GM19452 (cell line): ENCODE data around the gene ZMYM2.

ENCODE experiments used
- ATAC-seq: cut with Tn5 transposase; IDR thresholded peaks from one replicate; pipeline ENCODE4 v1.9.1; 2021; ENCODE audit not compliant: unreplicated experiment

Gene ZMYM2

GRCh38 chr13:20102525-20103180, 144.1 kb downstream of the ZMYM2 start:
- no peak for ATAC-seq

GRCh38 chr13:20105161-20105689, 146.7 kb downstream of the ZMYM2 start:
- no peak for ATAC-seq

GRCh38 chr13:20106742-20107141, 148.2 kb downstream of the ZMYM2 start:
- no peak for ATAC-seq

GRCh38 chr13:20109037-20109436, 150.5 kb downstream of the ZMYM2 start:
- ATAC-seq, result no peak

- no peak for ATAC-seq
Measured at GRCh38 chr13:20114066-20114610, 155.6 kb downstream of the ZMYM2 start.

GRCh38 chr13:20116213-20116612, 157.7 kb downstream of the ZMYM2 start:
- no peak for ATAC-seq

- no peak for ATAC-seq
Measured at GRCh38 chr13:20118268-20119140, 160.0 kb downstream of the ZMYM2 start.

GRCh38 chr13:20119960-20120359, 161.4 kb downstream of the ZMYM2 start:
- ATAC-seq, result no peak

GRCh38 chr13:20121159-20121525, 162.6 kb downstream of the ZMYM2 start:
- no peak for ATAC-seq

GRCh38 chr13:20124303-20124702, 165.8 kb downstream of the ZMYM2 start:
- ATAC-seq, result no peak

GRCh38 chr13:20125129-20125782, 166.7 kb downstream of the ZMYM2 start:
- ATAC-seq, result no peak

- no peak for ATAC-seq
Measured at GRCh38 chr13:20125783-20126165, 167.2 kb downstream of the ZMYM2 start.

GRCh38 chr13:20126541-20127261, 168.2 kb downstream of the ZMYM2 start:
- no peak for ATAC-seq

GRCh38 chr13:20127262-20127561, 168.7 kb downstream of the ZMYM2 start:
- ATAC-seq, result no peak

- peak; percentile 59 for ATAC-seq
Measured at GRCh38 chr13:20127562-20128458, 169.3 kb downstream of the ZMYM2 start.

- no peak for ATAC-seq
Measured at GRCh38 chr13:20128459-20128931, 170.0 kb downstream of the ZMYM2 start.

- ATAC-seq, result no peak
Measured at GRCh38 chr13:20129076-20129475, 170.5 kb downstream of the ZMYM2 start.

- ATAC-seq, result no peak
Measured at GRCh38 chr13:20130012-20130411, 171.5 kb downstream of the ZMYM2 start.

- no peak for ATAC-seq
Measured at GRCh38 chr13:20130652-20131051, 172.1 kb downstream of the ZMYM2 start.
